WTC11 (cell line): ENCODE measurements around the gene RFNG. TPM values are rescaled to one million over a fixed set of nuclear protein-coding genes. Genes with fewer than 3 reads are reported as not detected.

Experiments
- ATAC-seq: fragments of 200-7000 bp; cut with Tn5 transposase; 2 replicates; pipeline ENCODE4 v1.10.0; 2021; ENCODE audit warnings: mild to moderate bottlenecking, moderate library complexity
- CTCF ChIA-PET: fragments of 300-600 bp; sonication (Branson Sonifier 250); formaldehyde crosslinking; loops from one replicate; lab custom pipeline; 2021; ENCODE audit warnings: antibody characterized with exemption; lab: Charles Lee
- POLR2A ChIA-PET: fragments of 350-600 bp; sonication (Branson Sonifier 250); formaldehyde crosslinking; loops from one replicate; lab custom pipeline; 2021; ENCODE audit warnings: antibody characterized with exemption; lab: Charles Lee
- DNase-seq: peaks from one replicate; pipeline ENCODE4 v3.0.0; 2021; ENCODE audit warnings: low spot score
- H3K27ac Mint-ChIP-seq: 2 replicates; pipeline ENCODE4 v1.8.0; 2021; ENCODE audit warnings: mixed read lengths
- H3K27me3 Mint-ChIP-seq: 2 replicates; pipeline ENCODE4 v1.8.0; 2021; ENCODE audit warnings: low read depth, mild to moderate bottlenecking, moderate library complexity, mixed read lengths
- H3K36me3 Mint-ChIP-seq: 2 replicates; pipeline ENCODE4 v1.8.0; 2021; ENCODE audit warnings: mixed read lengths
- H3K4me1 Mint-ChIP-seq: 2 replicates; pipeline ENCODE4 v1.8.0; 2022; ENCODE audit warnings: mixed read lengths
- H3K4me3 Mint-ChIP-seq: 2 replicates; pipeline ENCODE4 v1.8.0; 2021; ENCODE audit warnings: mild to moderate bottlenecking, moderate library complexity, mixed read lengths
- H3K9me3 Mint-ChIP-seq: 2 replicates; pipeline ENCODE4 v1.8.0; 2021; ENCODE audit warnings: mixed read lengths
- CREM ChIP-seq: sonication (generic); formaldehyde crosslinking; IDR thresholded peaks from 2 replicates; pipeline ENCODE4 v1.8.1; 2022; ENCODE audit warnings: mild to moderate bottlenecking, missing genetic modification reagents, moderate library complexity
- CTCF ChIP-seq: fragments of 200-600 bp; IDR thresholded peaks from 2 replicates; pipeline ENCODE4 v1.8.0; 2022; ENCODE audit warnings: antibody characterized with exemption
- FOXK1 ChIP-seq: sonication (generic); formaldehyde crosslinking; IDR thresholded peaks from 2 replicates; pipeline ENCODE4 v1.8.0; 2022; ENCODE audit warnings: mild to moderate bottlenecking, moderate library complexity, missing genetic modification reagents
- GRHL2 ChIP-seq: fragments of 250-450 bp; sonication (Bioruptor Pico); IDR thresholded peaks from 2 replicates; pipeline ENCODE4 v1.8.0; 2022; ENCODE audit warnings: mild to moderate bottlenecking, moderate library complexity; ENCODE audit not compliant: insufficient replicate concordance, severe bottlenecking
- GTF2I ChIP-seq: fragments of 250-450 bp; sonication (Bioruptor Pico); conservative IDR thresholded peaks from 2 replicates; pipeline ENCODE4 v1.4.0; 2021; ENCODE audit warnings: mild to moderate bottlenecking
- JAZF1 ChIP-seq: fragments of 250-450 bp; sonication (Bioruptor Pico); IDR thresholded peaks from 2 replicates; pipeline ENCODE4 v1.9.0; 2021; ENCODE audit warnings: moderate library complexity, mild to moderate bottlenecking, inconsistent platforms
- JUN ChIP-seq: sonication (generic); formaldehyde crosslinking; IDR thresholded peaks from 2 replicates; pipeline ENCODE4 v1.8.0; 2023; ENCODE audit warnings: mild to moderate bottlenecking, missing genetic modification reagents
- MYBL2 ChIP-seq: sonication (generic); formaldehyde crosslinking; IDR thresholded peaks from 2 replicates; pipeline ENCODE4 v1.8.1; 2023; ENCODE audit warnings: mild to moderate bottlenecking, moderate library complexity, missing genetic modification reagents
- NFATC4 ChIP-seq: fragments of 250-450 bp; sonication (Bioruptor Pico); IDR thresholded peaks from 2 replicates; pipeline ENCODE4 v1.9.0; 2021; ENCODE audit warnings: mild to moderate bottlenecking
- NFYB ChIP-seq: sonication (generic); formaldehyde crosslinking; conservative IDR thresholded peaks from 2 replicates; pipeline ENCODE4 v1.8.0; 2022; ENCODE audit warnings: low read depth, missing genetic modification reagents
- NR3C1 ChIP-seq: sonication (generic); formaldehyde crosslinking; conservative IDR thresholded peaks from 2 replicates; pipeline ENCODE4 v1.8.1; 2023; ENCODE audit warnings: low read depth, mild to moderate bottlenecking, missing genetic modification reagents
- OVOL2 ChIP-seq: fragments of 250-450 bp; sonication (Bioruptor Pico); IDR thresholded peaks from 2 replicates; pipeline ENCODE4 v1.9.0; 2021; ENCODE audit warnings: mild to moderate bottlenecking, borderline replicate concordance
- PRRX2 ChIP-seq: fragments of 250-450 bp; sonication (Bioruptor Pico); IDR thresholded peaks from 2 replicates; pipeline ENCODE4 v1.8.0; 2021; ENCODE audit warnings: mild to moderate bottlenecking
- SP1 ChIP-seq: sonication (generic); formaldehyde crosslinking; conservative IDR thresholded peaks from 2 replicates; pipeline ENCODE4 v1.8.1; 2022; ENCODE audit warnings: missing genetic modification reagents
- ZBTB21 ChIP-seq: sonication (generic); formaldehyde crosslinking; IDR thresholded peaks from 2 replicates; pipeline ENCODE4 v1.8.1; 2023; ENCODE audit warnings: mild to moderate bottlenecking, missing genetic modification reagents, borderline replicate concordance
- ZNF219 ChIP-seq: sonication (generic); formaldehyde crosslinking; IDR thresholded peaks from 2 replicates; pipeline ENCODE4 v1.8.0; 2023; ENCODE audit warnings: missing genetic modification reagents, mild to moderate bottlenecking, borderline replicate concordance
- ZNF396 ChIP-seq: fragments of 250-450 bp; sonication (Bioruptor Pico); IDR thresholded peaks from 2 replicates; pipeline ENCODE4 v1.8.0; 2021; ENCODE audit warnings: mild to moderate bottlenecking, moderate library complexity, borderline replicate concordance
- ZNF671 ChIP-seq: fragments of 250-450 bp; sonication (Bioruptor Pico); IDR thresholded peaks from 2 replicates; pipeline ENCODE4 v1.8.0; 2021; ENCODE audit warnings: mild to moderate bottlenecking
- ZSCAN18 ChIP-seq: fragments of 250-450 bp; sonication (Bioruptor Pico); IDR thresholded peaks from 2 replicates; pipeline ENCODE4 v2.1.2; 2022; ENCODE audit warnings: mild to moderate bottlenecking, moderate library complexity
- total RNA-seq: library from RNA; stranded (reverse); gene quantifications from 3 replicates; pipeline ENCODE4 v1.2.3, GENCODE V29; 2021
- TF ChIP-seq, protein P1 (sequence below): fragments of 250-450 bp; sonication (Bioruptor Pico); IDR thresholded peaks from 2 replicates; pipeline ENCODE4 v1.9.0; 2021; ENCODE audit warnings: mild to moderate bottlenecking, borderline replicate concordance
- TF ChIP-seq, protein P2 (sequence below): fragments of 250-450 bp; sonication (Bioruptor Pico); IDR thresholded peaks from 2 replicates; pipeline ENCODE4 v1.9.0; 2021; ENCODE audit warnings: mild to moderate bottlenecking
- TF ChIP-seq, protein P3 (sequence below): sonication (generic); formaldehyde crosslinking; IDR thresholded peaks from 2 replicates; pipeline ENCODE4 v1.8.1; 2022; ENCODE audit warnings: low read depth, mild to moderate bottlenecking, moderate library complexity, missing genetic modification reagents, borderline replicate concordance

RFNG gene
- total RNA-seq, 1 experiment from 2014 or later: 41.6 TPM

DNA sequence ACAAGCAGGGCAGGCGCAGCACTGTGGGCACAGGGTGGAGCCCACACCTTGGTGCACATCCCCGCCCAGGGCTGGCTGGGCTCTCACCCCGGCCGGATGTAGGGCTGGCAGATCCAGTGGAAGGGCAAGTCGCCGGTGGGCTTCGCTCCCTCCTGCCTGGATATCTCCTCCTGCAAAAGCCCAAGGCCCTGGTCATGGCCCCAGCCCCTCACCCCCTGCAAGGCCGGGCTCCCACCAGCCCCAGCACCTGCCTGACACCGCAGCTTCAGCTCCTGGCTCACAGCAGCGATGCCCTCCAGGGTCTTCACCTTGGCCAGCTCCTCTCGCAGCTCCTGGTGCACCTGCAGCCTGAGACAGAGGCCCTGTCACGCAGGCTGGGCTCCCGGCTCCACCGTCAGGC, 9.0 kb upstream of the RFNG start:
- Mint-ChIP-seq H3K4me1 (no peaks in the 10 kb centered on the region), H3K9me3 (no peaks in the 10 kb centered on the region), H3K27ac (no peak overlapping the region), H3K36me3 (peaks cover 3% of the 10 kb centered on the region; the same call in 1 of the 2 replicates), H3K27me3 (no peaks in the 10 kb centered on the region), H3K4me3 (no peak overlapping the region)
- TF ChIP-seq SP1 (CRISPR knock-in tag): no peak
- TF ChIP-seq ZNF219: no peak
- TF ChIP-seq, protein P1, sequence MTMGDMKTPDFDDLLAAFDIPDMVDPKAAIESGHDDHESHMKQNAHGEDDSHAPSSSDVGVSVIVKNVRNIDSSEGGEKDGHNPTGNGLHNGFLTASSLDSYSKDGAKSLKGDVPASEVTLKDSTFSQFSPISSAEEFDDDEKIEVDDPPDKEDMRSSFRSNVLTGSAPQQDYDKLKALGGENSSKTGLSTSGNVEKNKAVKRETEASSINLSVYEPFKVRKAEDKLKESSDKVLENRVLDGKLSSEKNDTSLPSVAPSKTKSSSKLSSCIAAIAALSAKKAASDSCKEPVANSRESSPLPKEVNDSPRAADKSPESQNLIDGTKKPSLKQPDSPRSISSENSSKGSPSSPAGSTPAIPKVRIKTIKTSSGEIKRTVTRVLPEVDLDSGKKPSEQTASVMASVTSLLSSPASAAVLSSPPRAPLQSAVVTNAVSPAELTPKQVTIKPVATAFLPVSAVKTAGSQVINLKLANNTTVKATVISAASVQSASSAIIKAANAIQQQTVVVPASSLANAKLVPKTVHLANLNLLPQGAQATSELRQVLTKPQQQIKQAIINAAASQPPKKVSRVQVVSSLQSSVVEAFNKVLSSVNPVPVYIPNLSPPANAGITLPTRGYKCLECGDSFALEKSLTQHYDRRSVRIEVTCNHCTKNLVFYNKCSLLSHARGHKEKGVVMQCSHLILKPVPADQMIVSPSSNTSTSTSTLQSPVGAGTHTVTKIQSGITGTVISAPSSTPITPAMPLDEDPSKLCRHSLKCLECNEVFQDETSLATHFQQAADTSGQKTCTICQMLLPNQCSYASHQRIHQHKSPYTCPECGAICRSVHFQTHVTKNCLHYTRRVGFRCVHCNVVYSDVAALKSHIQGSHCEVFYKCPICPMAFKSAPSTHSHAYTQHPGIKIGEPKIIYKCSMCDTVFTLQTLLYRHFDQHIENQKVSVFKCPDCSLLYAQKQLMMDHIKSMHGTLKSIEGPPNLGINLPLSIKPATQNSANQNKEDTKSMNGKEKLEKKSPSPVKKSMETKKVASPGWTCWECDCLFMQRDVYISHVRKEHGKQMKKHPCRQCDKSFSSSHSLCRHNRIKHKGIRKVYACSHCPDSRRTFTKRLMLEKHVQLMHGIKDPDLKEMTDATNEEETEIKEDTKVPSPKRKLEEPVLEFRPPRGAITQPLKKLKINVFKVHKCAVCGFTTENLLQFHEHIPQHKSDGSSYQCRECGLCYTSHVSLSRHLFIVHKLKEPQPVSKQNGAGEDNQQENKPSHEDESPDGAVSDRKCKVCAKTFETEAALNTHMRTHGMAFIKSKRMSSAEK (CRISPR knock-in tag): no peak
- no peak for TF ChIP-seq JUN (CRISPR knock-in tag)
- no peak for TF ChIP-seq GRHL2 (CRISPR knock-in tag)
- TF ChIP-seq ZNF671 (CRISPR knock-in tag): no peak
- no peak for TF ChIP-seq CREM (CRISPR knock-in tag)
- TF ChIP-seq CTCF: no peak
- TF ChIP-seq, protein P2, sequence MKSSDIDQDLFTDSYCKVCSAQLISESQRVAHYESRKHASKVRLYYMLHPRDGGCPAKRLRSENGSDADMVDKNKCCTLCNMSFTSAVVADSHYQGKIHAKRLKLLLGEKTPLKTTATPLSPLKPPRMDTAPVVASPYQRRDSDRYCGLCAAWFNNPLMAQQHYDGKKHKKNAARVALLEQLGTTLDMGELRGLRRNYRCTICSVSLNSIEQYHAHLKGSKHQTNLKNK (CRISPR knock-in tag): no peak
- TF ChIP-seq ZBTB21: no peak
- no peak for TF ChIP-seq NFYB (CRISPR knock-in tag)
- no peak for TF ChIP-seq MYBL2 (CRISPR knock-in tag)
- TF ChIP-seq JAZF1: no peak
- no peak for TF ChIP-seq NR3C1 (CRISPR knock-in tag)
- TF ChIP-seq, protein P3, sequence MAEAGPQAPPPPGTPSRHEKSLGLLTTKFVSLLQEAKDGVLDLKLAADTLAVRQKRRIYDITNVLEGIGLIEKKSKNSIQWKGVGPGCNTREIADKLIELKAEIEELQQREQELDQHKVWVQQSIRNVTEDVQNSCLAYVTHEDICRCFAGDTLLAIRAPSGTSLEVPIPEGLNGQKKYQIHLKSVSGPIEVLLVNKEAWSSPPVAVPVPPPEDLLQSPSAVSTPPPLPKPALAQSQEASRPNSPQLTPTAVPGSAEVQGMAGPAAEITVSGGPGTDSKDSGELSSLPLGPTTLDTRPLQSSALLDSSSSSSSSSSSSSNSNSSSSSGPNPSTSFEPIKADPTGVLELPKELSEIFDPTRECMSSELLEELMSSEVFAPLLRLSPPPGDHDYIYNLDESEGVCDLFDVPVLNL (CRISPR knock-in tag): no peak
- no peak for TF ChIP-seq ZNF396 (CRISPR knock-in tag)
- no peak for TF ChIP-seq GTF2I (CRISPR knock-in tag)
- no peak for TF ChIP-seq PRRX2 (CRISPR knock-in tag)
- ATAC-seq (no peak), DNase-seq (no peak)
- POLR2A ChIA-PET: interaction anchor here (0.9 kb wide), 1 partner anchor 31 kb away, joined by 3 read pairs; no protein-coding TSS in a partner anchor
- CTCF ChIA-PET: interaction anchor here (1.0 kb wide), 1 partner anchor 30 kb away, joined by 6 read pairs; no protein-coding TSS in a partner anchor

- ATAC-seq (no peak), DNase-seq (no peak)
- no peak overlapping the region for H3K27ac Mint-ChIP-seq
- peaks cover 7% of the 10 kb centered on the region; the same call in 1 of the 2 replicates for H3K36me3 Mint-ChIP-seq
- POLR2A ChIA-PET: interaction anchor here (1.5 kb wide), 1 partner anchor 29 kb away, joined by 4 read pairs; no protein-coding TSS in a partner anchor
- H3K9me3 Mint-ChIP-seq: no peaks in the 10 kb centered on the region
- H3K4me3 Mint-ChIP-seq: no peak overlapping the region
- TF ChIP-seq OVOL2 (CRISPR knock-in tag): no peak
- no peak for TF ChIP-seq ZSCAN18 (CRISPR knock-in tag)
- TF ChIP-seq FOXK1: no peak
- no peak for TF ChIP-seq JUN (CRISPR knock-in tag)
- no peak for TF ChIP-seq NFATC4 (CRISPR knock-in tag)
- no peaks in the 10 kb centered on the region for H3K27me3 Mint-ChIP-seq
- CTCF ChIA-PET: interaction anchor here (0.8 kb wide), 1 partner anchor 22 kb away, joined by 3 read pairs; the partner anchor contains the start of gene DCXR
- H3K4me1 Mint-ChIP-seq: no peaks in the 10 kb centered on the region
These were observed 8.4 kb upstream of the RFNG start for GRCh38 chr17:82060001-82060380.
